Neural cell (in vitro differentiated cells): Measurements from ENCODE around the gene FSTL5. TPM values are rescaled to one million over a fixed set of nuclear protein-coding genes. Genes with fewer than 3 reads are reported as not detected.

Experiments used
- H2AFZ ChIP-seq: fragments of 200-600, 300-800 bp; sonication (generic), shearing (Covaris generic); 2 replicates; pipeline ENCODE4 v1.6.0; 2014; ENCODE audit warnings: low read depth, mild to moderate bottlenecking, antibody characterized with exemption, low read length, moderate library complexity
- H3F3A ChIP-seq: fragments of 200-600 bp; shearing (Covaris generic); 2 replicates; pipeline ENCODE4 v1.6.1; 2016; ENCODE audit warnings: mild to moderate bottlenecking, moderate library complexity, mixed read lengths, antibody characterized with exemption, low read length; ENCODE audit not compliant: insufficient read depth, poor library complexity, severe bottlenecking
- H3K27ac ChIP-seq: fragments of 200-600, 300-800 bp; sonication (generic), shearing (Covaris generic); 2 replicates; pipeline ENCODE4 v1.5.1; 2014; ENCODE audit warnings: mild to moderate bottlenecking, low read length, moderate library complexity
- H3K27me3 ChIP-seq: fragments of 300-800, 200-600 bp; sonication (generic), shearing (Covaris generic); 2 replicates; pipeline ENCODE4 v1.6.0; 2014; ENCODE audit warnings: mild to moderate bottlenecking, low read depth, low read length, moderate library complexity; ENCODE audit not compliant: insufficient read depth
- H3K36me3 ChIP-seq: fragments of 300-800, 200-600 bp; sonication (generic), shearing (Covaris generic); 2 replicates; pipeline ENCODE4 v1.5.1; 2014; ENCODE audit warnings: mild to moderate bottlenecking, antibody characterized with exemption, low read length, moderate library complexity; ENCODE audit not compliant: insufficient read depth
- H3K4me2 ChIP-seq: fragments of 300-800, 200-600 bp; sonication (generic), shearing (Covaris generic); 2 replicates; pipeline ENCODE4 v1.6.0; 2014; ENCODE audit warnings: mild to moderate bottlenecking, low read length
- H3K4me3 ChIP-seq: fragments of 300-800, 200-600 bp; sonication (generic), shearing (Covaris generic); 2 replicates; pipeline ENCODE4 v1.5.1; 2014; ENCODE audit warnings: mild to moderate bottlenecking, low read length, moderate library complexity
- H3K79me2 ChIP-seq: fragments of 200-600 bp; shearing (Covaris generic); replicated peaks from 2 replicates; pipeline ENCODE4 v1.6.0; 2014; ENCODE audit warnings: mild to moderate bottlenecking, low read length, moderate library complexity; ENCODE audit not compliant: insufficient read depth
- H3K9ac ChIP-seq: fragments of 300-800, 200-600 bp; sonication (generic), shearing (Covaris generic); 2 replicates; pipeline ENCODE4 v1.6.1; 2016; ENCODE audit warnings: mild to moderate bottlenecking, low read length, mixed read lengths
- H3K9me2 ChIP-seq: fragments of 200-600 bp; shearing (Covaris generic); 2 replicates; pipeline ENCODE4 v1.6.1; 2016; ENCODE audit warnings: mild to moderate bottlenecking, low read length, mixed read lengths; ENCODE audit not compliant: insufficient read depth
- H3K9me3 ChIP-seq: fragments of 200-600, 300-800 bp; sonication (generic), shearing (Covaris generic); 2 replicates; pipeline ENCODE4 v1.6.1; 2016; ENCODE audit warnings: mild to moderate bottlenecking, mixed run types, low read length, moderate library complexity, mixed read lengths
- H4K20me1 ChIP-seq: fragments of 200-600 bp; shearing (Covaris generic); 2 replicates; pipeline ENCODE4 v1.6.1; 2016; ENCODE audit warnings: mild to moderate bottlenecking, mixed run types; ENCODE audit not compliant: insufficient read depth
- CTCF ChIP-seq: fragments of 450-650 bp; IDR thresholded peaks from 2 replicates; pipeline ENCODE4 v1.5.1; 2014; ENCODE audit warnings: antibody characterized with exemption, mild to moderate bottlenecking, moderate library complexity; ENCODE audit not compliant: poor library complexity, severe bottlenecking
- EP300 ChIP-seq: fragments of 450-650 bp; conservative IDR thresholded peaks from 2 replicates; pipeline ENCODE4 v1.6.1; 2014; ENCODE audit warnings: antibody characterized with exemption, mild to moderate bottlenecking, moderate library complexity; ENCODE audit not compliant: poor library complexity, severe bottlenecking
- EZH2 ChIP-seq: fragments of 200-600, 300-800 bp; shearing (Covaris generic), sonication (generic); IDR thresholded peaks from 2 replicates; pipeline ENCODE4 v1.6.1; 2014; ENCODE audit warnings: antibody characterized with exemption, low read length, borderline replicate concordance, mild to moderate bottlenecking; ENCODE audit not compliant: insufficient read depth, poor library complexity, severe bottlenecking
- MXI1 ChIP-seq: fragments of 450-650 bp; conservative IDR thresholded peaks from 2 replicates; pipeline ENCODE4 v1.6.1; 2014; ENCODE audit warnings: antibody characterized with exemption, mild to moderate bottlenecking; ENCODE audit not compliant: poor library complexity, severe bottlenecking
- POLR2AphosphoS5 ChIP-seq: IDR thresholded peaks from 2 replicates; pipeline ENCODE4 v1.6.1; 2012
- RAD21 ChIP-seq: fragments of 450-650 bp; conservative IDR thresholded peaks from 2 replicates; pipeline ENCODE4 v1.6.1; 2014; ENCODE audit warnings: antibody characterized with exemption, mild to moderate bottlenecking, moderate library complexity
- SMC3 ChIP-seq: fragments of 450-650 bp; conservative IDR thresholded peaks from 2 replicates; pipeline ENCODE4 v1.6.1; 2014; ENCODE audit warnings: antibody characterized with exemption, mild to moderate bottlenecking, moderate library complexity; ENCODE audit not compliant: poor library complexity
- TAF1 ChIP-seq: IDR thresholded peaks from 2 replicates; pipeline ENCODE4 v1.6.1; 2012; ENCODE audit warnings: low read depth
- polyA plus RNA-seq: library from polyadenylated mRNA; depleted of rRNA; stranded (reverse); fragments of >200 nt; gene quantifications from 2 replicates; pipeline ENCODE4 v1.2.3, GENCODE V29; 2014
- TF ChIP-seq, protein P1 (sequence below): IDR thresholded peaks from 2 replicates; pipeline ENCODE4 v1.6.1; 2012; ENCODE audit warnings: borderline replicate concordance

Gene FSTL5
- polyA plus RNA-seq, 1 donor from 2014 or later = 6.8 TPM

DNA sequence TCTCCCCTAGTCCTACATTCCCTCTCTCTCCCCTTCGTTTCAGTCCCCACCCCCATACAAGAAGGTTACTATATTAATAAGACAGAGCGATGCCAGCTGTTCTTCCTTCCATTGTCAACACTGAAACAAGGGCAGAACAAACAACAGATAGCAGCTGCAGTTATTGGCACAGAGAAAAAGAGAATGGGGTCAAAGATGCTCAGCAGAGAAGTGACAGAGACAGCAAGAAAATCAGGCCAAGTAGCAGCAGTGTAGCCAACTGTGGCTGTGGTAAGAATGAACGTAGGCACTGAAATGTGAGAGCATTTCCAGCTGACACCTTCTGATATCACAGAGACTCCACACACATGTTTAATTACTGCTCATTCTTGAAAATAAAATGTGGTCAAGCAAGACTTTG is 641.8 kb downstream of the FSTL5 start:
- no peaks in the 10 kb centered on the region for H3K79me2 ChIP-seq
- H3K9ac ChIP-seq = no peak overlapping the region
- H3K9me2 ChIP-seq = no peaks in the 10 kb centered on the region
- no peak overlapping the region for H3K27ac ChIP-seq
- TF ChIP-seq CTCF (no peak), MXI1 (no peak), POLR2AphosphoS5 (no peak), EZH2 (no peak), RAD21 (no peak), TAF1 (no peak), SMC3 (no peak), EP300 (no peak)
- TF ChIP-seq, protein P1, sequence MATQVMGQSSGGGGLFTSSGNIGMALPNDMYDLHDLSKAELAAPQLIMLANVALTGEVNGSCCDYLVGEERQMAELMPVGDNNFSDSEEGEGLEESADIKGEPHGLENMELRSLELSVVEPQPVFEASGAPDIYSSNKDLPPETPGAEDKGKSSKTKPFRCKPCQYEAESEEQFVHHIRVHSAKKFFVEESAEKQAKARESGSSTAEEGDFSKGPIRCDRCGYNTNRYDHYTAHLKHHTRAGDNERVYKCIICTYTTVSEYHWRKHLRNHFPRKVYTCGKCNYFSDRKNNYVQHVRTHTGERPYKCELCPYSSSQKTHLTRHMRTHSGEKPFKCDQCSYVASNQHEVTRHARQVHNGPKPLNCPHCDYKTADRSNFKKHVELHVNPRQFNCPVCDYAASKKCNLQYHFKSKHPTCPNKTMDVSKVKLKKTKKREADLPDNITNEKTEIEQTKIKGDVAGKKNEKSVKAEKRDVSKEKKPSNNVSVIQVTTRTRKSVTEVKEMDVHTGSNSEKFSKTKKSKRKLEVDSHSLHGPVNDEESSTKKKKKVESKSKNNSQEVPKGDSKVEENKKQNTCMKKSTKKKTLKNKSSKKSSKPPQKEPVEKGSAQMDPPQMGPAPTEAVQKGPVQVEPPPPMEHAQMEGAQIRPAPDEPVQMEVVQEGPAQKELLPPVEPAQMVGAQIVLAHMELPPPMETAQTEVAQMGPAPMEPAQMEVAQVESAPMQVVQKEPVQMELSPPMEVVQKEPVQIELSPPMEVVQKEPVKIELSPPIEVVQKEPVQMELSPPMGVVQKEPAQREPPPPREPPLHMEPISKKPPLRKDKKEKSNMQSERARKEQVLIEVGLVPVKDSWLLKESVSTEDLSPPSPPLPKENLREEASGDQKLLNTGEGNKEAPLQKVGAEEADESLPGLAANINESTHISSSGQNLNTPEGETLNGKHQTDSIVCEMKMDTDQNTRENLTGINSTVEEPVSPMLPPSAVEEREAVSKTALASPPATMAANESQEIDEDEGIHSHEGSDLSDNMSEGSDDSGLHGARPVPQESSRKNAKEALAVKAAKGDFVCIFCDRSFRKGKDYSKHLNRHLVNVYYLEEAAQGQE = no peak
- no peaks in the 10 kb centered on the region for H4K20me1 ChIP-seq
- no peak overlapping the region for H3K4me3 ChIP-seq
- no peaks in the 10 kb centered on the region for H3F3A ChIP-seq
- no peak overlapping the region for H2AFZ ChIP-seq
- no peak overlapping the region for H3K4me2 ChIP-seq
- no peaks in the 10 kb centered on the region for H3K9me3 ChIP-seq
- no peaks in the 10 kb centered on the region for H3K27me3 ChIP-seq
- no peaks in the 10 kb centered on the region for H3K36me3 ChIP-seq

GRCh38 chr4:161519611-161520010 is 644.2 kb downstream of the FSTL5 start:
- no peak for TF ChIP-seq EZH2
- no peak for TF ChIP-seq CTCF
- TF ChIP-seq SMC3 = no peak
- no peak for TF ChIP-seq TAF1
- no peak for TF ChIP-seq POLR2AphosphoS5
- no peak for TF ChIP-seq EP300
- TF ChIP-seq, protein P1 = no peak
- no peak for TF ChIP-seq RAD21
- no peak for TF ChIP-seq MXI1
- Histone ChIP-seq H3K27ac (no peak overlapping the region), H3K27me3 (no peaks in the 10 kb centered on the region), H3K9me2 (no peaks in the 10 kb centered on the region), H4K20me1 (no peaks in the 10 kb centered on the region), H3F3A (no peaks in the 10 kb centered on the region), H3K36me3 (no peaks in the 10 kb centered on the region), H3K79me2 (no peaks in the 10 kb centered on the region), H3K4me2 (no peak overlapping the region), H3K9me3 (no peaks in the 10 kb centered on the region), H3K9ac (no peak overlapping the region), H2AFZ (no peak overlapping the region), H3K4me3 (no peak overlapping the region)
